NCI-H2171 (cell line): ENCODE data around the gene CETN1.

Experiments used
- DNase-seq: peaks from one replicate; lab custom pipeline; 2025; lab: John Stamatoyannopoulos, UW

The CETN1 gene

DNA sequence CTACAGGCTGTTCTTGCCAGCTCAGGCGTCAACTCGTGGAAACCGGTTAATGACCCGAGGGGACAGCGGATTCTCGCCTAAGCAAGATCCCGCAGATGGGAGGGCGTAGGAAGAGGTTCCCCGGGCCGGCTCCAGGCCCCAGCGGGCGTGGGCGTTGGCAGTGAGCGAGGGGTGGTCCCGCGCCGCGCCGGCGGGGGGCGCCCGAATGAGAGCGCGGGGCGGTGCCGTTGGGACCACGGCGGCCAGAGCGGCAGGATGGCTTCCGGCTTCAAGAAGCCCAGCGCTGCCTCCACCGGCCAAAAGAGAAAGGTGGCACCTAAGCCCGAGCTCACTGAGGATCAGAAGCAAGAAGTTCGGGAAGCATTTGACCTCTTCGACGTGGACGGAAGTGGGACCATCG lies at the start of gene CETN1:
Gene CETN1 (plus strand): TSS at position 227 of the 400 bp plus-strand sequence. CDS start 29 bp downstream, at position 256.
- DNase-seq, result no peak

DNA sequence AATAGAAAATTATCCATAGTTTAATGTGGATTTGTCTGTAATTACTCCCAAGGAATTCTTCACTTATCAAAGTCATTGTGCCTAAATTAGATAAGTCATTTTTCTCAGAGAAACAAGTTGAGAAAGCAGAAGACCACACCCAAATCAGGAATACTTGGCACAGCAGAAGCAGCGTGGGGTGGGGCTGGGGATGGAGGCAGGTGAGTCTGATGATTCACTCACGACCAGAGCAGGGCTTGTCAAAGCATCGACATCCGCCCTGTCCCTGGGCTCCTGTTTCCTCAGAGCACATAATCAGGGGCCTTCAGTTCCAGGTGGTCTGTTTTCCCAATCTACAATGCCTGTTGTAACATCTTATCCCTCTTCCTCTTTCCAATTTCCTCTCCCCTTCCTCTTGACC lies 48.2 kb upstream of the CETN1 start:
- no peak for DNase-seq

DNA sequence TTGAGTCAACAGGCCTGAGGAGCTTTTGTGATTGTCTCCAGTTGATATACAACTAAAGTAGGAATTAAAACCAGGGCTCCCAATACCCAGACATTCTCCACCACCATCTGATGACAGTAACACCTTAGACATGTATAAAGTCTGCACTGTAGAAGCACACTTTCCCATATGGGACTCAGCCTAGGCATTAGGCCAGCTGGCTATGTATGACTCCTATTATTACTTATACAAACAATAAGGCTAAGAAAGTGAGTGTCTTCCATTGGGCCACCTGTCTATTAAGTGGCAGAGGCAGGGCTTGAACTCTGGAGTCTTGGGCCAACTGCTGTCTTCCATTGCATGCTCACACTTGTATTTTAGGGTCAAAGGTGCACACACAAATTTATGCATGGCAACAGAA lies 47.5 kb upstream of the CETN1 start:
- DNase-seq, result no peak

GRCh38 chr18:533995-534601 lies 46.1 kb upstream of the CETN1 start:
- DNase-seq, result no peak

DNA sequence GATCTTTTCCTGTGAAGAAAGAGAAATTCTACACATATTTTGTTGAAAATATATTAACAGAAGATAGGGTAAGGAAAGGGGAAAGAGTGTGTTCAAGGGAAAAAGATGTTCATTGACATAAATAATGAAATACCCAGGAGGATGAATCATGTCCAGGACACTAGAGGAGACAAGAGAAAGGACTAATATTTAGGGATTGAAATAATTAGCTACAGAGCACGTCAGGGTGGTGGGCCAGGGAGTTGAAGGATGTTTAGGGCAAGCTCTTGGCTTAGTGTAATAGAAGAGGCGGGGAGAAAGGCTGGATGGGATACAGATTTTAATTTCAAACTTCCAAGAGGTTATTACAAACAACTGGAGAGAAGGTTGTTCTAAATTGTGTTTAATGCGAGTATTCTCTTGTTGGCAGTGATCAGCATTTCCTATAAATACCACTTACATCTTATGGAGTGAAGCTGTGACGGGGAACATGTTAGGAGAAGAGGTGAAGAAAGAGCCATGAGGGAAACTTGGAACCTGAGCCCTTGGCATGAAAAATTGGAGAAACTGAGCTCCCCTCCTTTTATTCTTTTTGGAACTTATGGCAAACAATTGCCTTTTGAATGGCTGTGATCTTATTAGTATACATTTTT lies 36.6 kb upstream of the CETN1 start:
- DNase-seq, result no peak

DNA sequence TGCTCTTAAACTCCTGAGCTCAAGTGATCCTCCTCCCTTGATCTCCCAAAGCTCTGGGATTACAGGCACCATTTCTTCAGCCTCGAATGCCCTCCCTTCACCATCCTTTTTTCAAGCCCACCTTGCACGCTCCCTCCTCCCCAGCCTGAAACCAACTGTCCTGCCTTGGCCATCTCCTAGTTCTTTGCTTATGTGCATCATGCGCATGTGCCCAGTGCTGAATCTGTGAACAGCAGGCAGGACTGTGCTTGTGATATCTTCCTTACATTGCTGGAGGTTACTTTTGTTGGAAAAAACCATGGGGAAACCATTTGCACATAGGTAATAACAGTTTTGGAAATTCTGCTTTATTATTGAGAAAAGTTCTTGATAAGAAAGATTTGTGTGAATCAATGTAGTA lies 30.2 kb upstream of the CETN1 start:
- DNase-seq, result no peak

DNA sequence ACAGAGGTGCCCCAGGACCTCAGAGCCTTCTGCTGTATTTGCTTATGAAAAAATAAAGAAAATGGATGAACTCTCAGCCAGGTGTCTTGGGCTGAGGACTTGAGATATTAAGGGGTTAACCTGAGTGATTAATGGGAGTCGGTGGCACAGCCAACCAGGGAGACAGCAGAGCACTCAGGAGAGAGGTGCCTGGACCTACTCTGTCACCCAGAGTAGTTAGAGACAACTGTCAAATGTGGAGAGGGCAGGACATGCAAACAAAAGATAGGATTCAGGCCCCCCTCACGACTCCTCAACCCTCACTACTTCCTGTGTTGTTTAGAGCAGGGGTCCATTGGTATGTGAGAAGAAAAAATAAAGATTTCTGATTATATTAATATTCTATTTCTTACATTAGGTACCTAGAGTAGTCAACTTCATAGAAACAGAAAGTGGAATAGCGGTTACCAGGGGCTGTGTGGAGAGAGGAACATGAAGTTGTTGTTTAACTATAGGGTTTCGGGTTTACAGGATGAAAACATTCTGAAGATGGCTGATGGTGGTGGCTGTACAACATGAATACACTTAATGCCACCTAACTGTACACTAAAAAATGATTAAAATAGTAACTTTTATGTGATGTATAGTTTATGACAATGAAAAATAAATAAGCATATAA lies 28.6 kb upstream of the CETN1 start:
- DNase-seq, result no peak

DNA sequence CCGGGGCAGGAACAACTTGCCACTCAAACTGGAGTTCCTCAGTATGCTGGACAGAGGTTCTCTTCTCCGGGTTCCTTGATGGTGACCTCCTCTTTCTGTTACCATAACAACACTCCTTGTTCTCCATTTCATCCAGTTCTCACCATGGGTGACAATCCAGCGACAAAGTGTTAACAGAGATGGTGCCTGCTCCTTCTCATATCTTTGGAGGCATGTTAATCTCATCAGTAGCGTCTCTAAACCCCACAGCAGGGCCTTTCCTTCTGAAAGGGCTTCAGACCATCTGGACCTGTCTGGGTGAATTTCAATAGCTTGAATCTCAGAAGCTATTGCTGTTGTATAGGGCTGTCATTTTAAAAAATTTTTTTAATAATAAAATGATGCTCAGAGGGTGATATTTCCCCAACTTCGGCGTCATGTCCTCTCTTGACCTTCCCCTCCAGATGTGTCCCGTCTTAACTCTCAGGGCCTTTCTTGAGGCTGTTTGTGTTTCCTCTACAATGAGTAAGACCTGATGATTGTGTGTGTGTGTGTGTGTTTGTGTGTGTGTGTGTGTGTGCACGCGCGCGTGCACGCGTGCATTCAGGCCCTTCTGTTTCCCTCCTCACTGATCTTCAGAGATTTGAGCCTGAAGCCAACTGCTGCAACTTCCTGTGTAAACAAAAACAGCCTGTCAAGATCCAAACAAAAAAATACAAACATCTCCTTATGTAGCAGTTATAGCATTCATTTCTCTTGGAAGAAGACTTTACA lies 24.3 kb upstream of the CETN1 start:
- DNase-seq, result no peak

- no peak for DNase-seq
Measured at GRCh38 chr18:564708-565561, 15.2 kb upstream of the CETN1 start.

DNA sequence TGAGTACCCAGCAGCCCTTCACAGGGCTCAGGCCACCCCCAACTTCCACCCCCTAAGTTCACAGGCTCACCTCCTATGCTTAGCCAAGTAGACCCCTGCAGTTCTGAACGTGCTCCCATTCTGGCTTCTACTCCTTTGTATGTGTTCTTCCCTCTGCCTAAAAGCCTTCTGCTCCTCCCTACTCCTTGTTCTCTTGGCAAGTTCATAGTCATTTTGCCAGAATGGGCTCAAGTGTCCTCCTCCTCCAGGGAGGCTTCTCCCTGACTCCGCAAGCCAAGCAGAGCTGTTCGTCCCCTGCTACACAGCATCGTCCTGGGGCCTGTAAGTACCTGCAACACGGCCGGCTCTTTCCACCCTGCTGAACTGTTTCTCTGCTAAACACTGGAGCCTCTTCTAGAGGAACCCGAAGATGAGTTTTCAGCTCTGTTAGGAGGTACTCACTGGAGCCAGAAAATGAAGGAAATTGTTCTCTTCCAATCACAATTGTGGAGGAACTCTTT lies 14.6 kb upstream of the CETN1 start:
- DNase-seq, result no peak

GRCh38 chr18:567122-567521 lies 13.1 kb upstream of the CETN1 start:
- DNase-seq, result no peak

GRCh38 chr18:568731-569130 lies 11.4 kb upstream of the CETN1 start:
- DNase-seq, result no peak

DNA sequence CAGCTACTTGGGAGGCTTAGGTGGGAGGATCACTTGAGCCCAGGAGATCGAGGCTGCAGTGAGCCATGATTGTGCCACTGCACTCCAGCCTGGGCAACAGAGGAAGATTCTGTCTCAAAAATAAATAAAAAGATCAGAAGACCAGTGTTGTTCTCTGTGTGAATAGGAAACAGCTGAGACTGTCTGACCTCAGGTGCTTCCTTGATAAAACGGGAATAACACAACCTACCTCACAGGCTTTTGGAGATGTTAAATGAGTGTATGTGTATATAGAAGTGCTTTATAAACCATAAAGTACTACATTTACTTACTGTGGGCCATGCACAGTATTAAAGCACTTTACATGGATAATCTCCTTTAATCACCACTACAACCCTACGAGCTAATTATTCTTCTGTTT lies 9.9 kb upstream of the CETN1 start:
- no peak for DNase-seq

DNA sequence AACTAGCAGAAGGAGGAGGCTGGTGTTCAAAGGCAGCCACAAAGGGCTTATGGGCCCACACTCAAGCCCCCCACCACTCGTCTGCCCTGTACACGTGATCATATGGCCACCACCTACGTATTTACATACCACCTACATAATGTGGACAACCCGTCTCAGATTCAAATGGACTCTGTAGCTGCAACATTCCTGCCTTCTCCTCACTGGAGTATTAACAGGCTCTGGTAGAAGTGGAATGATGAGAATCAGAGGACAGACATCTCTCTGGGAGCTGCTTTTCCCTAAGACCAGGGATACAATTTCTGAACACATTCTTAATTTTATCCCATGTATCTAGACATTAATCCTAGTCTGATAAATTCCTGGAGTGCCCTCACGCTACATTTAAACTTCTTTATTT lies 9.5 kb upstream of the CETN1 start:
- DNase-seq, result no peak

- no peak for DNase-seq
Measured at GRCh38 chr18:572091-572830, 7.9 kb upstream of the CETN1 start.

DNA sequence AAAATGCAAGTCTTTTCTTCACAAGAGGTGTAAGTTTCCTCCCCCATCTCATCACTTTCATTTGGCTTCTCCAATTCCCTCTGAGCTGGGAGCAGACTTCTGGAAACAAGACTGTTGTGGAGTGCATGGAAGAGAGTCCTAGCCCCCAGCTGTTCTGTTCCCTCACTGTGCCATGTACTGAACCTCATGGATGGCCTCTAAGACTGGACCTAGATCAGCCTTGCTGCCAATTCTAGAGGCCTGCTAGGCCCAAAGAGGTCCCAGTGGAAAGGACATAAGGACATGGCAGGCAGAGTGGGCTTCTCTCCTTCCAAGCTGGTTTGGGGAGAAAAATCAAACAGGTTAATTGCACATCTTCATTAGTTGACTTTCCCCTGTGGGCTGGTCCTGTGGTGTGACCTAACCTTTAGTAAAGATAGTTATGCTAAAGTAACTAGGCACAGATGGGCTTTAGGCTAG lies 7.3 kb upstream of the CETN1 start:
- no peak for DNase-seq

DNA sequence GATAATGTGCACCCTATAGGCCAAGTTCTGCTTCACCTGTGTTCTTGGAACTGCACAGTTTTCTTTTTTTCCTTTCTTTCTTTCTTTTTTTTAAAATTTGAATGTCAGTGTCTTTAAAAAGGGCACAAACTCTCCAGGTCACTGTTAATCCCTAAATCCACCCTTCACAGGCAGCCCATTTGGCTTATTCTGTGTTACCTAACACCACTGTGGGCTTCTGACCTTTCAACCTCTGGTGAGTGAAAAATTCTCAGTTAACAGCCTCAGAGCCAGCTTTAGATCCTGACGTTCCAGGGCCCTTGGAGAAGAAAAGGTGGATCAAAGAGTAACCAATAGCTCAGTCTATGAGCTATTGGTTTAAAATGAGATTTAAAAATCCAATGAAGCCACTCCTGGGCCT lies 6.8 kb upstream of the CETN1 start:
- DNase-seq, result no peak

DNA sequence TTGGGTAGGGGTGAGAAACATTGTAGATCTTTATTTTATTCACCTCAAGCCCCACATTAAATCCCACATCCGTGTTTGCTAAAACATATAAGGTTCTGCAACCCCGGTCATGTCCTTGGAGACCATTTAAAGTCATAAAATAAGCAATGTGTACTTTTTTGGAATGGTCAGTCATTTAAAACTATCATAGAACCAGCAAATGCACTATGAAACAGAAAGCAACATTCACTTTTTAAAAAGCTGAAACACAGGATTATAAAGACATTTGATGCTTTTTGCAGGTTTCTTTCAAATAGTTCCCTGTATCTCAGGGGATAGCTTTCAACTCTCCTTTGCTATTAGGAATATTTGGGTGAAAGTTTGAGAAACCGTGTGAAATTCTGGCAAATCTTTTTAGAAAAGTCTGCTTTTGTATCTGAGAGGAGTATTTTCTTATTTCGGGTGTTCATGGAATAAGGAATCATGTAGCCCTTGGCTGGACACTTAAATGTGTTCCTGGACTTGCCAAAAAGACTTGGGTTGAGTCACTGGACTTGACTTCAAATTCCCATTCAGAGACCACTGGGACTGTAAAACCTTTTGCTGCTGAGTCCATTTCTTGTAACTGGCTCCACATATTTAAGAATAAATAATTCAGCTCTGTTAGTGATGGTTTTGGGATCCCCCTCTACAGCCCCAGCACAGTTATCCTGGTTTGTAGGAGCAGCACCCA lies 5.9 kb upstream of the CETN1 start:
- DNase-seq, result no peak

DNA sequence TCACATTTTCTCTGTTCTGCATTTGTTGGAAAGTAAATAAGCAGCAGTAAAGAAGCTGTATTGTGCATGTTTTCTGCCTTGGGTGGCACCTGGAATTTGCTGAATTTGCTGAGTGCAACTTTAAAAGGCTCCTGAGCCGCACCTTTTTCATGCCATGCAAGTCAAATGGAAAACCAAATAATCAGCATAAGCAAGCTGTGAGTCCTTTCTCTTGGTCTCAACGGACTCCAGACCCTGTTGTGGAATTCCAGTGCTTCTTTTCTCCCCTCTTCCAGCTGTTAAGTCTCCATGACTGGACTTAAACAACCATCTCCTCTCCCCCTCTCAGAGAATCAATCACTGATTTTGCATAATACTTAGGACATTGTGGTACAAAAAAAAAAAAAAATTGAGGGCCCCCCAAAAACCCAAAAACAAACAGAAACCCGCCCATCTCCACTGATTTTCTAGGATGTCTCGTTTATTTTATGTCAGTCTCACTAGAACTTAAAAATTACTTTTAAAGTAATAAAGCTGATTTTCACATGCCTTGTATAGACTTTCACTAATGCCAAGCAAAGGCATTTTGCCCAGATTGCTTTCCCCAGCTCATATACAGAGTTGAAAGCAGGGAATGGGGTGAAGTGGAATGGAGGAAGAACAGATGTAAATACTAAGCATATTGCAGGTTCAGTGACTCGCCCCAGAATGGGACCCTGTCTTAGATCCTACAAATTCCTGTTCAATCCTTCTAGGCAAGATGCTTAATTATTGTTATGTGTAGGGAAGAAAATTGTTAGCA lies 5.1 kb upstream of the CETN1 start:
- DNase-seq, result no peak

GRCh38 chr18:576924-577323 lies 3.3 kb upstream of the CETN1 start:
- DNase-seq, result no peak
